Neural progenitor cell (in vitro differentiated cells): Measurements from ENCODE around the gene SIVA1.

ENCODE experiments used
- EZH2 ChIP-seq: fragments of 200-600 bp; sonication (generic); IDR thresholded peaks from 2 replicates; pipeline ENCODE4 v1.6.1; 2017; ENCODE audit warnings: antibody characterized with exemption, mild to moderate bottlenecking, moderate library complexity
- EZH2phosphoT487 ChIP-seq: fragments of 200-600 bp; sonication (generic); IDR thresholded peaks from 2 replicates; pipeline ENCODE4 v1.6.1; 2017; ENCODE audit warnings: antibody characterized with exemption
- TF ChIP-seq, protein P1 (sequence below): fragments of 200-600 bp; sonication (generic); IDR thresholded peaks from 2 replicates; pipeline ENCODE4 v1.5.1; 2017; ENCODE audit warnings: antibody characterized with exemption, mild to moderate bottlenecking

DNA sequence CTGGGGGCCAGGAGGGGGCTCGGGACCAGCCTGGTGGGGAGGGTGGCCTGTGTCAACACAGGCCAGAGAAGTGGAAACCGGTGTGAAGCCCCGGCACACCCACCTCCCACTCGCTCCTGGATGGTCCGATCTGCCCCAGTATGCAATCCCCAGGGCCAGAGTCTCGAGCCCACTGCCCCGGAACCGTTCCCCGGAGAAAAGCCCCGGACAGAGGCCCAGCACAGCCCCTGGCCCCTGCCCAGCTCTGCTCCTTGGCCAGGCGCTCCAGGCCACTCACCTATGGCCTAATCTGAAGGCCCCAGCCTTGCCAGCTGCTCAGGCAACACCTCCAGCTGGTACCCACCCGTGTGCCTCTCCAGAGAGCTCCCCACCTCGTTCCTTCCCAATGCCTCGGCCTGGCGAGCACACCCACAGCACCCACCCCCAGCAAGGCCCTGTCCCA lies 24.9 kb downstream of the SIVA1 start:
- TF ChIP-seq, protein P1, sequence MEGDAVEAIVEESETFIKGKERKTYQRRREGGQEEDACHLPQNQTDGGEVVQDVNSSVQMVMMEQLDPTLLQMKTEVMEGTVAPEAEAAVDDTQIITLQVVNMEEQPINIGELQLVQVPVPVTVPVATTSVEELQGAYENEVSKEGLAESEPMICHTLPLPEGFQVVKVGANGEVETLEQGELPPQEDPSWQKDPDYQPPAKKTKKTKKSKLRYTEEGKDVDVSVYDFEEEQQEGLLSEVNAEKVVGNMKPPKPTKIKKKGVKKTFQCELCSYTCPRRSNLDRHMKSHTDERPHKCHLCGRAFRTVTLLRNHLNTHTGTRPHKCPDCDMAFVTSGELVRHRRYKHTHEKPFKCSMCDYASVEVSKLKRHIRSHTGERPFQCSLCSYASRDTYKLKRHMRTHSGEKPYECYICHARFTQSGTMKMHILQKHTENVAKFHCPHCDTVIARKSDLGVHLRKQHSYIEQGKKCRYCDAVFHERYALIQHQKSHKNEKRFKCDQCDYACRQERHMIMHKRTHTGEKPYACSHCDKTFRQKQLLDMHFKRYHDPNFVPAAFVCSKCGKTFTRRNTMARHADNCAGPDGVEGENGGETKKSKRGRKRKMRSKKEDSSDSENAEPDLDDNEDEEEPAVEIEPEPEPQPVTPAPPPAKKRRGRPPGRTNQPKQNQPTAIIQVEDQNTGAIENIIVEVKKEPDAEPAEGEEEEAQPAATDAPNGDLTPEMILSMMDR = no peak
- TF ChIP-seq EZH2phosphoT487 (no peak), EZH2 (no peak)
